GM23248 (cell line): Measurements from ENCODE around the gene TROAP. TPM values are rescaled to one million over a fixed set of nuclear protein-coding genes. Genes with fewer than 3 reads are reported as not detected.

Source experiments
- DNase-seq: peaks from one replicate; pipeline ENCODE4 v3.0.0-alpha.2; 2015
- H2AFZ ChIP-seq: fragments of 200-600 bp; sonication (generic); 2 replicates; pipeline ENCODE4 v1.6.1; 2016; ENCODE audit warnings: antibody characterized with exemption
- H3F3A ChIP-seq: fragments of 200-600 bp; sonication (generic); 2 replicates; pipeline ENCODE4 v1.6.1; 2016; ENCODE audit warnings: mild to moderate bottlenecking, antibody characterized with exemption, mixed run types; ENCODE audit not compliant: insufficient read depth
- H3K27ac ChIP-seq: fragments of 200-600 bp; sonication (generic); 2 replicates; pipeline ENCODE4 v1.5.1; 2016; ENCODE audit warnings: mild to moderate bottlenecking
- H3K27me3 ChIP-seq: fragments of 200-600 bp; sonication (generic); replicated peaks from 2 replicates; pipeline ENCODE4 v1.6.1; 2016; ENCODE audit warnings: mild to moderate bottlenecking; ENCODE audit not compliant: insufficient read depth
- H3K36me3 ChIP-seq: fragments of 200-600 bp; sonication (generic); 2 replicates; pipeline ENCODE4 v1.6.1; 2016; ENCODE audit warnings: low read depth, mild to moderate bottlenecking
- H3K4me1 ChIP-seq: fragments of 200-600 bp; sonication (generic); 2 replicates; pipeline ENCODE4 v1.6.1; 2016; ENCODE audit warnings: mild to moderate bottlenecking; ENCODE audit not compliant: insufficient read depth
- H3K4me2 ChIP-seq: fragments of 200-600 bp; sonication (generic); one replicate; pipeline ENCODE4 v1.6.1; 2016; ENCODE audit warnings: mild to moderate bottlenecking; ENCODE audit not compliant: unreplicated experiment
- H3K4me3 ChIP-seq: fragments of 200-600 bp; sonication (generic); 2 replicates; pipeline ENCODE4 v1.5.1; 2016; ENCODE audit warnings: mild to moderate bottlenecking
- H3K79me2 ChIP-seq: fragments of 200-600 bp; sonication (generic); 2 replicates; pipeline ENCODE4 v1.6.1; 2016; ENCODE audit warnings: mild to moderate bottlenecking; ENCODE audit not compliant: insufficient read depth
- H3K9ac ChIP-seq: fragments of 200-600 bp; sonication (generic); 2 replicates; pipeline ENCODE4 v1.6.1; 2016; ENCODE audit warnings: mild to moderate bottlenecking
- H3K9me2 ChIP-seq: fragments of 200-600 bp; sonication (generic); 2 replicates; pipeline ENCODE4 v1.6.1; 2016; ENCODE audit warnings: mixed run types, mild to moderate bottlenecking, moderate library complexity; ENCODE audit not compliant: insufficient read depth
- H3K9me3 ChIP-seq: fragments of 200-600 bp; sonication (generic); one replicate; pipeline ENCODE4 v1.6.1; 2017; ENCODE audit warnings: low read depth
- H4K20me1 ChIP-seq: fragments of 200-600 bp; sonication (generic); 2 replicates; pipeline ENCODE4 v1.6.0; 2016; ENCODE audit not compliant: insufficient read depth
- EZH2 ChIP-seq: fragments of 200-600 bp; sonication (generic); IDR thresholded peaks from 2 replicates; pipeline ENCODE4 v1.6.1; 2018; ENCODE audit warnings: antibody characterized with exemption, mild to moderate bottlenecking; ENCODE audit not compliant: insufficient read depth, poor library complexity, severe bottlenecking
- EZH2phosphoT487 ChIP-seq: fragments of 200-600 bp; sonication (generic); IDR thresholded peaks from 2 replicates; pipeline ENCODE4 v1.6.1; 2018; ENCODE audit warnings: antibody characterized with exemption, moderate library complexity, mild to moderate bottlenecking, low read depth; ENCODE audit not compliant: insufficient read depth
- WGBS, 2 experiments: methylation state at CpG; one replicate each; pipeline ENCODE4 v1.1.6; 2015 to 2017; ENCODE audit warnings: low lambda C conversion rate in 2 of 2, low coverage in 1 of 2; ENCODE audit errors: missing lambda C conversion rate in 2 of 2; 5-methylcytosine and 5-hydroxymethylcytosine counted together
- in situ Hi-C: fragments of 300-500 bp; cut with MboI; formaldehyde crosslinking; loops from 2 replicates; pipeline ENCODE4 v1.15.0; 2020
- polyA plus RNA-seq: library from polyadenylated mRNA; unstranded; fragments of >200 nt; fragmentation: Nextera tagmentation; extraction: Ambion mirVana; gene quantifications from 2 replicates; pipeline ENCODE4 v1.2.1, GENCODE V29; 2016
- total RNA-seq: library from RNA; depleted of rRNA; stranded (reverse); fragments of >200 nt; shearing (Covaris generic); gene quantifications from 2 replicates; pipeline ENCODE4 v1.2.3, GENCODE V29; 2014; rRNA removed

The TROAP gene, protein sequence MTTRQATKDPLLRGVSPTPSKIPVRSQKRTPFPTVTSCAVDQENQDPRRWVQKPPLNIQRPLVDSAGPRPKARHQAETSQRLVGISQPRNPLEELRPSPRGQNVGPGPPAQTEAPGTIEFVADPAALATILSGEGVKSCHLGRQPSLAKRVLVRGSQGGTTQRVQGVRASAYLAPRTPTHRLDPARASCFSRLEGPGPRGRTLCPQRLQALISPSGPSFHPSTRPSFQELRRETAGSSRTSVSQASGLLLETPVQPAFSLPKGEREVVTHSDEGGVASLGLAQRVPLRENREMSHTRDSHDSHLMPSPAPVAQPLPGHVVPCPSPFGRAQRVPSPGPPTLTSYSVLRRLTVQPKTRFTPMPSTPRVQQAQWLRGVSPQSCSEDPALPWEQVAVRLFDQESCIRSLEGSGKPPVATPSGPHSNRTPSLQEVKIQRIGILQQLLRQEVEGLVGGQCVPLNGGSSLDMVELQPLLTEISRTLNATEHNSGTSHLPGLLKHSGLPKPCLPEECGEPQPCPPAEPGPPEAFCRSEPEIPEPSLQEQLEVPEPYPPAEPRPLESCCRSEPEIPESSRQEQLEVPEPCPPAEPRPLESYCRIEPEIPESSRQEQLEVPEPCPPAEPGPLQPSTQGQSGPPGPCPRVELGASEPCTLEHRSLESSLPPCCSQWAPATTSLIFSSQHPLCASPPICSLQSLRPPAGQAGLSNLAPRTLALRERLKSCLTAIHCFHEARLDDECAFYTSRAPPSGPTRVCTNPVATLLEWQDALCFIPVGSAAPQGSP
- total RNA-seq = 4.4 and 6.2 TPM in 2 replicates
- 8.8 and 11.7 TPM in 2 replicates for polyA plus RNA-seq

DNA sequence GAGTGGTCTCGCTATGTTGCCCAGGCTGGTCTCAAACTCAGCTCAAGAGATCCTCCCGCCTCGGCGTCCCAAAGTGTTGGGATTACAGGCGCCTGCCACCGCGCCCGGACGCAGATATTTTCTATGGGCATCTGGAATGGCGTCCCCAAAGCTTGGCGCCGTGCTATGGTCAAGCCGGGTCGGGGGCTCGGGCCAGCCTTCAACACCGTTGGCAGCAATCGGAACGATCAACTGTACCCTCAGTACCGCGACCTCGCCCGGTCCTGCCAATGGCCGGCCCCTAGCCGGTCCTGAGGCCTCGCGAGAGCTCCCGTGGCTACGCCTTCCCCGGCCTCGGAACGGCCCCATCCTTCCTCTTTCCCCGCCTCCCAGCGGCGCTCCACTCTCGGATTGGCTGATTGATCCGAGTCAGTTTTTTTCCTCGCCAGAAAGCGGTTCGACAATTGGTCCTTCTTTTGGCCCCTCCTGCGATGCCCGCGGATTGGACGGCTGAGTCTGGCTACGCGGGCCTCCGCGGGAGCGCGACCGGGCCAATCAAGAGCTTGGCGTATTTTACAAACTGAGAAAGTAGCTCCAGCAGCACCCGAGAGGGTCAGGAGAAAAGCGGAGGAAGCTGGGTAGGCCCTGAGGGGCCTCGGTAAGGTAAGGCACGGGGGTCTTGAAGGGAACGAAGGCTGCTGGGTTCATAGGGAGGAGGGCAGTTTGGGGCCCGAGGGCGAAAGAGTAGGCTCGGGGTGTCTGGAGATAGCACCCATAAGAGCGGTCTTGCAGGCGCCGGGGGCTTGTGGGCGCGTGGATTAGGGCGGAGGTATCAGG, at the start of gene TROAP:
Gene TROAP, plus strand, starts transcription at position 548 of the 816 bp plus-strand sequence. CDS start 354 bp downstream, outside the sequence.
- Histone ChIP-seq H2AFZ (peak within 1 kb of the TSS; percentile 99), H3K27me3 (no peaks in the 10 kb centered on the region), H3K79me2 (peaks cover 7% of the 10 kb centered on the region; the same call in 1 of the 2 replicates), H3K4me3 (peak within 1 kb of the TSS; percentile 86), H3K4me1 (no peaks in the 10 kb centered on the region), H4K20me1 (no peaks in the 10 kb centered on the region), H3K9ac (peak within 1 kb of the TSS; percentile 82), H3K27ac (no peak within 1 kb of the TSS), H3F3A (no peaks in the 10 kb centered on the region), H3K4me2 (peak within 1 kb of the TSS; percentile 85), H3K9me3 (no peaks in the 10 kb centered on the region), H3K36me3 (no peaks in the 10 kb centered on the region), H3K9me2 (no peaks in the 10 kb centered on the region)
- in situ Hi-C loops = no loop called here
- DNase-seq = peak; percentile 99
- WGBS, 2 experiments = 1% methylated on average over 51 to 65 of the region's 65 CpGs
- no peak for TF ChIP-seq EZH2phosphoT487
- no peak for TF ChIP-seq EZH2

- Histone ChIP-seq H4K20me1 (peaks cover 22% of the 10 kb centered on the region), H3K4me3 (no peak overlapping the region), H3K27me3 (no peaks in the 10 kb centered on the region), H3K4me2 (no peak overlapping the region), H2AFZ (no peak overlapping the region), H3K36me3 (peaks cover 44% of the 10 kb centered on the region), H3K9me3 (no peaks in the 10 kb centered on the region), H3K9ac (no peak overlapping the region), H3F3A (peaks cover 69% of the 10 kb centered on the region), H3K27ac (no peak overlapping the region), H3K79me2 (peaks cover 31% of the 10 kb centered on the region), H3K9me2 (no peaks in the 10 kb centered on the region), H3K4me1 (peaks cover 15% of the 10 kb centered on the region)
- no peak for DNase-seq
- 85 to 87% methylated on average over 6 of the region's 6 CpGs for WGBS, 2 experiments
- no peak for TF ChIP-seq EZH2phosphoT487
- TF ChIP-seq EZH2 = no peak
- in situ Hi-C loops = no loop called here
Observed at GRCh38 chr12:49273726-49274395, 49.2 kb upstream of the TROAP start.

- in situ Hi-C loops = no loop called here
- H3K27ac ChIP-seq = no peak overlapping the region
- H3K4me1 ChIP-seq = peaks cover 8% of the 10 kb centered on the region
- no peak overlapping the region for H2AFZ ChIP-seq
- H3K9me2 ChIP-seq = no peaks in the 10 kb centered on the region
- no peak overlapping the region for H3K4me2 ChIP-seq
- no peak overlapping the region for H3K4me3 ChIP-seq
- peaks cover 62% of the 10 kb centered on the region for H3F3A ChIP-seq
- H3K36me3 ChIP-seq = peaks cover 42% of the 10 kb centered on the region
- 64% methylated on average over 7 of the region's 7 CpGs for WGBS, 2 experiments
- H3K27me3 ChIP-seq = no peaks in the 10 kb centered on the region
- no peak overlapping the region for H3K9ac ChIP-seq
- DNase-seq = no peak
- H3K9me3 ChIP-seq = no peaks in the 10 kb centered on the region
- H4K20me1 ChIP-seq = peaks cover 18% of the 10 kb centered on the region; the same call in 1 of the 2 replicates
- no peak for TF ChIP-seq EZH2phosphoT487
- no peak for TF ChIP-seq EZH2
- H3K79me2 ChIP-seq = peaks cover 25% of the 10 kb centered on the region
Observed at GRCh38 chr12:49274396-49275069, 48.5 kb upstream of the TROAP start.
